ENCODE measurements around the gene TMEM215.

Gene TMEM215

GRCh38 chr9:32742296-32742695 lies 41.0 kb upstream of the TMEM215 start:
- in situ Hi-C loops (cut with HindIII; ENCODE audit: low pct_ligation_motif_present, low sequenced_read_pairs): no loop called here
- Histone ChIP-seq H3K4me3 (ENCODE audit: low read depth, low read length) (no peak overlapping the region), H3K36me3 (replicated peaks) (no peaks in the 10 kb centered on the region), H3K27me3 (replicated peaks) (no peaks in the 10 kb centered on the region), H3K27ac (no peak overlapping the region)
- TF ChIP-seq, protein P1, sequence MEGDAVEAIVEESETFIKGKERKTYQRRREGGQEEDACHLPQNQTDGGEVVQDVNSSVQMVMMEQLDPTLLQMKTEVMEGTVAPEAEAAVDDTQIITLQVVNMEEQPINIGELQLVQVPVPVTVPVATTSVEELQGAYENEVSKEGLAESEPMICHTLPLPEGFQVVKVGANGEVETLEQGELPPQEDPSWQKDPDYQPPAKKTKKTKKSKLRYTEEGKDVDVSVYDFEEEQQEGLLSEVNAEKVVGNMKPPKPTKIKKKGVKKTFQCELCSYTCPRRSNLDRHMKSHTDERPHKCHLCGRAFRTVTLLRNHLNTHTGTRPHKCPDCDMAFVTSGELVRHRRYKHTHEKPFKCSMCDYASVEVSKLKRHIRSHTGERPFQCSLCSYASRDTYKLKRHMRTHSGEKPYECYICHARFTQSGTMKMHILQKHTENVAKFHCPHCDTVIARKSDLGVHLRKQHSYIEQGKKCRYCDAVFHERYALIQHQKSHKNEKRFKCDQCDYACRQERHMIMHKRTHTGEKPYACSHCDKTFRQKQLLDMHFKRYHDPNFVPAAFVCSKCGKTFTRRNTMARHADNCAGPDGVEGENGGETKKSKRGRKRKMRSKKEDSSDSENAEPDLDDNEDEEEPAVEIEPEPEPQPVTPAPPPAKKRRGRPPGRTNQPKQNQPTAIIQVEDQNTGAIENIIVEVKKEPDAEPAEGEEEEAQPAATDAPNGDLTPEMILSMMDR (IDR thresholded peaks at IDR 0.05; ENCODE audit: low read depth, low read length, missing control alignments): no peak
- no peak for DNase-seq

DNA sequence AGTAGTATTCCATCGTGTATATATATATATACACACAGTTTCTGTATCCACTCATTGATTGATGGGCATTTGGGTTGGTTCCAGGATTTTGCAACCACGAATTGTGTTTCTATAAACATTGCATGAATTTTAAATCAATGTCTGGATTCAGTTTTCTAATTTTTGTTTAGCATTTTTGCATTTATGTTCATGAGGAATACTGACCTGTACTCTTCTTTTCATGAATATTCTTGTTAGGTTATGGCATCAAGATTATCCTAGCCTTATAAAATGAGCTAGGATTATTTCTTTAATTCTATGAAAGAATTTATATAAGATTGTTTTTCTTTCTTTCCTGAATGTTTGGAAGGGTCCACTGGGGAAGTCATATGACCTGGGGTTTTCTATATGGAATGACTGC lies 35.3 kb upstream of the TMEM215 start:
- TF ChIP-seq, protein P1 (IDR thresholded peaks at IDR 0.05; ENCODE audit: low read depth, low read length, missing control alignments): no peak
- in situ Hi-C loops (cut with HindIII; ENCODE audit: low pct_ligation_motif_present, low sequenced_read_pairs): no loop called here
- no peak for DNase-seq
- no peaks in the 10 kb centered on the region for H3K27me3 ChIP-seq (replicated peaks)
- H3K4me3 ChIP-seq (ENCODE audit: low read depth, low read length): no peak overlapping the region
- no peak overlapping the region for H3K27ac ChIP-seq
- H3K36me3 ChIP-seq (replicated peaks): no peaks in the 10 kb centered on the region

DNA sequence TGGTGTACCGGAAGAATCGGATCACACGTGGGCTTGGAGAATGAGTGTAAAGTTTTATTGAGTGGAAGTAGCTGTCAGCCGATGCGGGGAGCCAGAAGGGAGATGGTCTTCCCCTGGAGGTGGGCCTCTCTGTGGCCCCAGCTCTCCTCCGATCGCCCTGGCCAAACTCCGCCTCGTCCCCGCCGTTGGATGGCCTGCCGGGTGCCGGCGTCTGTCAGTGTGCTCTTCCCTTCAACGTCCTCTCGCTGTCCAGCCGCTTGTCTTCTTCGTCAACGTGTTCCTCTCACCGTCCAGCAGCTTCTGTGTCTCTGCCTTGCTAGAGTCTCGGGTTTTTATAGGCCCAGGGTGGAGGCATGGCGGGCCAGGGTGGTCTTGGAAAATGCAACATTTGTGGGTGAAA lies 27.6 kb upstream of the TMEM215 start:
- TF ChIP-seq, protein P1 (IDR thresholded peaks at IDR 0.05; ENCODE audit: low read depth, low read length, missing control alignments): no peak
- no peaks in the 10 kb centered on the region for H3K27me3 ChIP-seq (replicated peaks)
- no peak overlapping the region for H3K4me3 ChIP-seq (ENCODE audit: low read depth, low read length)
- DNase-seq: no peak
- in situ Hi-C loops (cut with HindIII; ENCODE audit: low pct_ligation_motif_present, low sequenced_read_pairs): no loop called here
- no peak overlapping the region for H3K27ac ChIP-seq
- no peaks in the 10 kb centered on the region for H3K36me3 ChIP-seq (replicated peaks)

- Histone ChIP-seq H3K27me3 (replicated peaks) (no peaks in the 10 kb centered on the region), H3K4me3 (ENCODE audit: low read depth, low read length) (no peak overlapping the region), H3K27ac (no peak overlapping the region), H3K36me3 (replicated peaks) (no peaks in the 10 kb centered on the region)
- in situ Hi-C loops (cut with HindIII; ENCODE audit: low pct_ligation_motif_present, low sequenced_read_pairs): no loop called here
- TF ChIP-seq, protein P1 (IDR thresholded peaks at IDR 0.05; ENCODE audit: low read depth, low read length, missing control alignments): no peak
- DNase-seq: no peak
These were observed 19.2 kb upstream of the TMEM215 start for GRCh38 chr9:32764139-32764538.

- Histone ChIP-seq H3K27me3 (replicated peaks) (no peaks in the 10 kb centered on the region), H3K27ac (no peak overlapping the region), H3K36me3 (replicated peaks) (no peaks in the 10 kb centered on the region), H3K4me3 (ENCODE audit: low read depth, low read length) (no peak overlapping the region)
- DNase-seq: no peak
- TF ChIP-seq, protein P1 (IDR thresholded peaks at IDR 0.05; ENCODE audit: low read depth, low read length, missing control alignments): no peak
- in situ Hi-C loops (cut with HindIII; ENCODE audit: low pct_ligation_motif_present, low sequenced_read_pairs): no loop called here
These were observed 8.1 kb upstream of the TMEM215 start for GRCh38 chr9:32775283-32775682.

GRCh38 chr9:32776201-32776600 lies 7.1 kb upstream of the TMEM215 start:
- TF ChIP-seq, protein P1 (IDR thresholded peaks at IDR 0.05; ENCODE audit: low read depth, low read length, missing control alignments): no peak
- in situ Hi-C loops (cut with HindIII; ENCODE audit: low pct_ligation_motif_present, low sequenced_read_pairs): no loop called here
- Histone ChIP-seq H3K36me3 (replicated peaks) (no peaks in the 10 kb centered on the region), H3K4me3 (ENCODE audit: low read depth, low read length) (no peak overlapping the region), H3K27ac (no peak overlapping the region), H3K27me3 (replicated peaks) (no peaks in the 10 kb centered on the region)
- DNase-seq: no peak

Measured in brain microvascular endothelial cell (primary cell).